Measurements from ENCODE around the gene THADA.

THADA gene

GRCh38 chr2:43491065-43491639 is 104.7 kb downstream of the THADA start:
- no peaks in the 10 kb centered on the region for H3K9me3 ChIP-seq (ENCODE audit: insufficient read depth, low read length)
- no peaks in the 10 kb centered on the region for H4K20me1 ChIP-seq (ENCODE audit: low read depth, low read length)
- no peak overlapping the region for H3K4me3 ChIP-seq (ENCODE audit: insufficient read depth, low read length, poor library complexity, severe bottlenecking)
- peaks cover 3% of the 10 kb centered on the region; the same call in 1 of the 2 replicates for H3K36me3 ChIP-seq (ENCODE audit: low read length)
- H3F3A ChIP-seq (ENCODE audit: insufficient read depth) = no peaks in the 10 kb centered on the region
- H3K27me3 ChIP-seq (ENCODE audit: low read length) = no peaks in the 10 kb centered on the region
- no peaks in the 10 kb centered on the region for H3K79me2 ChIP-seq (ENCODE audit: insufficient read depth, low read length)
- H3K27ac ChIP-seq (ENCODE audit: low read depth, low read length) = no peak overlapping the region
- no peak overlapping the region for H2AFZ ChIP-seq (ENCODE audit: low read depth, low read length, severe bottlenecking)
- TF ChIP-seq EZH2phosphoT487 (conservative IDR thresholded peaks at IDR 0.05; ENCODE audit: low read length) (no peak), CTCF (IDR thresholded peaks at IDR 0.05; ENCODE audit: insufficient read depth, low read length, poor library complexity, severe bottlenecking) (no peak)
- H3K9me2 ChIP-seq (replicated peaks; ENCODE audit: insufficient read depth, low read length) = no peaks in the 10 kb centered on the region
- H3K4me2 ChIP-seq (ENCODE audit: low read depth, low read length, poor library complexity, severe bottlenecking) = no peak overlapping the region
- no peak overlapping the region for H3K9ac ChIP-seq (ENCODE audit: low read length)

GRCh38 chr2:43490252-43490786 is 105.5 kb downstream of the THADA start:
- H3K79me2 ChIP-seq (ENCODE audit: insufficient read depth, low read length) = no peaks in the 10 kb centered on the region
- H3K9me2 ChIP-seq (replicated peaks; ENCODE audit: insufficient read depth, low read length) = no peaks in the 10 kb centered on the region
- no peaks in the 10 kb centered on the region for H4K20me1 ChIP-seq (ENCODE audit: low read depth, low read length)
- TF ChIP-seq CTCF (IDR thresholded peaks at IDR 0.05; ENCODE audit: insufficient read depth, low read length, poor library complexity, severe bottlenecking) (no peak), EZH2phosphoT487 (conservative IDR thresholded peaks at IDR 0.05; ENCODE audit: low read length) (no peak)
- H3K27me3 ChIP-seq (ENCODE audit: low read length) = no peaks in the 10 kb centered on the region
- H3K9me3 ChIP-seq (ENCODE audit: insufficient read depth, low read length) = no peaks in the 10 kb centered on the region
- H3K27ac ChIP-seq (ENCODE audit: low read depth, low read length) = no peak overlapping the region
- peaks cover 1% of the 10 kb centered on the region; the same call in 1 of the 2 replicates for H3F3A ChIP-seq (ENCODE audit: insufficient read depth)
- H3K9ac ChIP-seq (ENCODE audit: low read length) = no peak overlapping the region
- H2AFZ ChIP-seq (ENCODE audit: low read depth, low read length, severe bottlenecking) = no peak overlapping the region
- peaks cover 3% of the 10 kb centered on the region; the same call in 1 of the 2 replicates for H3K36me3 ChIP-seq (ENCODE audit: low read length)
- H3K4me2 ChIP-seq (ENCODE audit: low read depth, low read length, poor library complexity, severe bottlenecking) = no peak overlapping the region
- H3K4me3 ChIP-seq (ENCODE audit: insufficient read depth, low read length, poor library complexity, severe bottlenecking) = no peak overlapping the region

GRCh38 chr2:43488737-43489136 is 107.1 kb downstream of the THADA start:
- no peak overlapping the region for H3K4me3 ChIP-seq (ENCODE audit: insufficient read depth, low read length, poor library complexity, severe bottlenecking)
- H3K9ac ChIP-seq (ENCODE audit: low read length) = no peak overlapping the region
- H3K79me2 ChIP-seq (ENCODE audit: insufficient read depth, low read length) = no peaks in the 10 kb centered on the region
- no peaks in the 10 kb centered on the region for H3K36me3 ChIP-seq (ENCODE audit: low read length)
- no peak overlapping the region for H3K27ac ChIP-seq (ENCODE audit: low read depth, low read length)
- no peak overlapping the region for H2AFZ ChIP-seq (ENCODE audit: low read depth, low read length, severe bottlenecking)
- H3K9me3 ChIP-seq (ENCODE audit: insufficient read depth, low read length) = no peaks in the 10 kb centered on the region
- H3K27me3 ChIP-seq (ENCODE audit: low read length) = no peaks in the 10 kb centered on the region
- H4K20me1 ChIP-seq (ENCODE audit: low read depth, low read length) = no peaks in the 10 kb centered on the region
- peaks cover 11% of the 10 kb centered on the region for H3F3A ChIP-seq (ENCODE audit: insufficient read depth)
- no peak overlapping the region for H3K4me2 ChIP-seq (ENCODE audit: low read depth, low read length, poor library complexity, severe bottlenecking)
- TF ChIP-seq CTCF (IDR thresholded peaks at IDR 0.05; ENCODE audit: insufficient read depth, low read length, poor library complexity, severe bottlenecking) (no peak), EZH2phosphoT487 (conservative IDR thresholded peaks at IDR 0.05; ENCODE audit: low read length) (no peak)
- H3K9me2 ChIP-seq (replicated peaks; ENCODE audit: insufficient read depth, low read length) = no peaks in the 10 kb centered on the region
